Epithelial cell of proximal tubule (primary cell): ENCODE measurements around the gene FAM181B. TPM values are rescaled to one million over a fixed set of nuclear protein-coding genes. Genes with fewer than 3 reads are reported as not detected.
A peak's percentile ranks its signal among the peaks of the same experiment; 100 is the strongest.
"Not testable (repeated sequence)": the region's sequence is repeated elsewhere in the genome, so short reads cannot be mapped to it uniquely, and the experiment has no call there.

Experiments used
- DNase-seq: peaks from one replicate; pipeline ENCODE4 v3.0.0-alpha.2; 2011; ENCODE audit warnings: low read depth
- H3K4me3 ChIP-seq: 2 replicates; pipeline ENCODE4 v1.5.1; 2011; ENCODE audit warnings: low read depth, mild to moderate bottlenecking, low read length
- CTCF ChIP-seq: conservative IDR thresholded peaks from 2 replicates; pipeline ENCODE4 v1.5.1; 2012; ENCODE audit warnings: low read depth, mild to moderate bottlenecking, low read length
- total RNA-seq: library from RNA; depleted of rRNA; stranded (reverse); fragments of >200 nt; gene quantifications from 2 replicates; pipeline ENCODE4 v1.2.3, GENCODE V29; 2015

The FAM181B gene
- total RNA-seq, 1 donor from 2014 or later: 0.06 TPM

- no peak for TF ChIP-seq CTCF
- DNase-seq: no peak
- no peak overlapping the region for H3K4me3 ChIP-seq
These were observed 22.0 kb downstream of the FAM181B start for GRCh38 chr11:82711648-82712047.

GRCh38 chr11:82703796-82704195 lies 29.9 kb downstream of the FAM181B start:
- TF ChIP-seq CTCF: no peak
- DNase-seq: no peak

GRCh38 chr11:82703226-82703625 lies 30.4 kb downstream of the FAM181B start:
- no peak for TF ChIP-seq CTCF

More at GRCh38 chr11:82703796-82704195, 29.9 kb downstream of the FAM181B start:
- no peak overlapping the region for H3K4me3 ChIP-seq

GRCh38 chr11:82701847-82702520 lies 31.7 kb downstream of the FAM181B start:
- no peak for DNase-seq
- H3K4me3 ChIP-seq: no peak overlapping the region
- peak; percentile 78 for TF ChIP-seq CTCF

More at GRCh38 chr11:82703226-82703625, 30.4 kb downstream of the FAM181B start:
- DNase-seq: no peak
- no peak overlapping the region for H3K4me3 ChIP-seq

GRCh38 chr11:82698576-82699352 lies 34.9 kb downstream of the FAM181B start:
- TF ChIP-seq CTCF: no peak
- DNase-seq: no peak
- H3K4me3 ChIP-seq: no peak overlapping the region

- H3K4me3 ChIP-seq: no peak overlapping the region
- DNase-seq: no peak
- no peak for TF ChIP-seq CTCF
These were observed 40.7 kb downstream of the FAM181B start for GRCh38 chr11:82692981-82693380.

GRCh38 chr11:82689347-82689746 lies 44.3 kb downstream of the FAM181B start:
- H3K4me3 ChIP-seq: peak overlapping the region; percentile 38
- not testable (repeated sequence) for DNase-seq
